GM19043 (cell line): Measurements from ENCODE around the gene SNX6.
"Not testable (repeated sequence)": the region's sequence is repeated elsewhere in the genome, so short reads cannot be mapped to it uniquely, and the experiment has no call there.

Source experiments
- ATAC-seq: cut with Tn5 transposase; IDR thresholded peaks from one replicate; pipeline ENCODE4 v1.9.1; 2021; ENCODE audit warnings: low read depth; ENCODE audit not compliant: unreplicated experiment

Gene SNX6

DNA sequence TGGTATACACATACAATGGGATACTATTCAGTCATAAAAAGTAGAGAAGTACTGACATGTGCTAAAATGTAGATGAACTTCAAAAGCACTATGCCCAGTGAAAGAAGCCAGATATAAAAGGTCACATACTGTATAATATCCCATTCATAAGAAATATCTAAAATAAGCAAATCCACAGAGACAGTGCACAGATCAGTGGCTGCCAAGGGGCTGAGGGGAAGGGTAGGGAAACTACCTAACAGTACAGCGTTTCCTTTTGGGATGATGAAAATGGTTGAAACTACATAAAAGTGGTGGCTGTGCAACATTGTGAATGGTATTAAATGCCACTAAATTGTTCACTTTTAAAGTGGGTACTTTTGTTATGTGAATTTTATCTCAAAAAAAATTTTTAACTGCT is 102.4 kb downstream of the SNX6 start:
- ATAC-seq: no peak

DNA sequence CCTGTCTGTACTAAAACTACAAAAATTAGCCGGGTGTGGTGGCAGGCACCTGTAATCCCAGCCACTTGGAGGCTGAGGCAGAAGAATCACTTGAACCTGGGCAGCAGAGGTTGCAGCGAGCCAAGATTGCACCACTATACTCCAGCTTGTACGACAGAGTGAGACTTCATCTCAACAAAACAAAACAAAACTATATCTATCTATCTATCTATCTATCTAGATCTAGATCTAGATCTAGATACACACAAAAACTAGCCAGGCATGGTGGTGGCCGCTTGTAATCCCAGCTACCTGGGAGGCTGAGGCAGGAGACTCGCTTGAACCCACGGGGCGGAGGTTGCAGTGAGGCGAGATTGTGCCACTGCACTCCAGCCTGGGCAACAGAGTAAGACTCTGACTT is 105.7 kb downstream of the SNX6 start:
- ATAC-seq: not testable (repeated sequence)

GRCh38 chr14:34522496-34522895 is 107.5 kb downstream of the SNX6 start:
- no peak for ATAC-seq

DNA sequence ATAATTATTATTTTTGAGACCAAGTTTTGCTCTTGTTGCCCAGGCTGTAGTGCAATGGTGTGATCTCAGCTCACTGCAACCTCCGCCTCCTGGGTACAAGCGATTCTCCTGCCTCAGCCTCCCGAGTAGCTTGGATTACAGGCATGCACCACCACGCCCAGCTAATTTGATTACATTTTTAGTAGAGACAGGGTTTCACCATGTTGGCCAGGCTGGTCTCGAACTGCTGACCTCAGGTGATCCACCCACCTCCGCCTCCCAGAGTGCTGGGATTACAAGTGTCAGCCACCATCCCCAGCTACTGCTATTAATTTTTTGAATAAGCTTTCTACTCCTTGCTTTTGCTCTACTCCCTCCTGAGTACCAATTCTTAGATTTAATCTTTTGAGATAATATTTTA is 108.9 kb downstream of the SNX6 start:
- ATAC-seq: not testable (repeated sequence)

GRCh38 chr14:34520304-34520970 is 109.5 kb downstream of the SNX6 start:
- not testable (repeated sequence) for ATAC-seq
